Kidney glomerular epithelial cell (primary cell): ENCODE measurements around the gene HECW1.
A peak's percentile ranks its signal among the peaks of the same experiment; 100 is the strongest.
"Not testable (repeated sequence)": the region's sequence is repeated elsewhere in the genome, so short reads cannot be mapped to it uniquely, and the experiment has no call there.

Source experiments
- DNase-seq: peaks from one replicate; lab custom pipeline; 2025; lab: John Stamatoyannopoulos, UW

HECW1 gene

DNA sequence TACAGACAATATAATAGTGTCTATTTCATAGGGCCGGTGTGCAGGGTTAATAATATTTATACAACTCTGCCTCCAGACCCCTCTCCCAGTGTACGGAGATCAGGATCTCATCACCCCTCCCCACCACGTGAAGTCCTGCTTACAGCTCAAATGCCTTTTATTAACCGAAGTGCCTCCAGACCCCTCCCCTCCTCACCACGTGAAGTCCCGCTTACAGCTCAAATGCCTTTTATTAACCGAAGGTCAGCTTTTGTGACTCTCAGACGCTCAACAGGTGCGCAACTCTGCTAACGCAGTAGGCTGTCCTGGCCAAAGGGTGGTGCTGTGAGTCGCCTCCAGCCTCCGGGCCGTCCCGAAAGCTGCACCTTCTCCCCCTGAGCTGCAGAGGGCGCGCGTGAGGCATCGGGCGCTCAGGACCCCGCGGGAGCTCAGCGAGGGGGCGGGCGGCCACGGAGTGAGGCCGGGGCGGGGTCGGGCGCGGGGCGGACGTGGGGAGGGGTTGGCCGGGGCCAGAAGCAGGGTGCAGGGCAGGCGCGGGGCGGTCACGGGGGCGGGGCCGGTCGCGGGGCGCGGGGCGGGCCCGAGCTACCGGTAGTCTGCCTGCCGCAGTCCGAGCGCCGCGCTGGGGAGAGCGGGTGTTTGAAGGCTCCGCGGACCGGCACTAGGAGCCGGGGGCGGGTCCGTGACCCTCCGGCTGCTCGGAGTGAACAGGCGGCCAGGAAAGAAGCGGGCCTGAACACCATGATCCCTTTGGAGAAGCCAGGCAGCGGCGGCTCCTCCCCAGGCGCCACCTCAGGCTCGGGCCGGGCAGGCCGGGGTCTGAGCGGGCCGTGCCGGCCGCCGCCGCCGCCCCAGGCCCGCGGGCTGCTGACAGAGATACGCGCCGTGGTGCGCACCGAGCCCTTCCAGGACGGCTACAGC is 470.3 kb downstream of the HECW1 start, which contains the start of gene STK17A:
STK17A (plus strand) TSS at position 606 of the 921 bp plus-strand sequence; CDS start at position 742, 136 bp downstream.
- peak; percentile 87 for DNase-seq

DNA sequence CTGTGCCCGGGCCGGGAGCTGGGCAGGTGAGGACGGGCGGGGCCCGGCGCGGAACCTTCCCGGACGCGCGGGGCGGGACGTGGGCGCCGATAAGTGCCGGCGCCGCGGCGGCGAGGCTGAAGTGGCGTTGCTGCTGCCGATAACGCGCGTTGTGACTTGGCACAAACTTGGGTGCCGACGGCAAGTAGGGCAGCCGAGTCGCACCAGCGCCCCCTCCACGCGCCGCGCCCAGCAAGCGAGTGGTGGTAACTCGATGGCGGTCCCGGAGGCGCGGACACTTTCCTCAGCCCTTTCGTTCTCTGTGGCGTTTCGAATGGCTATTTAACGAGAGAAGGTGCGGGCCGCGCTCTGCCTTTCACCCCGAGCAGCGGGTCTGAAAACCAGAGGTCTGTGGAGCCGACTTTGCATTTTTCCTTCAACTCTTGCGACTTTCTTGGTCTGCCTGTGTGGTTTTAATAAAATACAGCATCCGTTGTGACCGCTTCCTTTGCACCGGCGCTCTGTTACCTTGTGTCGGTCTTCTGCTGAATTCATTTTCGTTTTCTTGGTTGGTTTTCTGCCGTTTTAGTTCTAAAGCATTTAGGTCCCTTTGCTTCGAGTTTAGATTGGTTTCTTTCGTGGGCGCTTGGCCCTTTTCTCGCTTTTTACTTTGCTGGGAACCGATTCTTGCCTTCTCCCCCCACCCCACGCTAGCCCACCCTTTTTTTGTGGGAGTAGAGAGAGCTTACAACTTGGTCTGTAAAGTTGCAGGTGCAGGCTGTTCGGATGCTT is 471.2 kb downstream of the HECW1 start:
- peak; percentile 49 for DNase-seq

DNA sequence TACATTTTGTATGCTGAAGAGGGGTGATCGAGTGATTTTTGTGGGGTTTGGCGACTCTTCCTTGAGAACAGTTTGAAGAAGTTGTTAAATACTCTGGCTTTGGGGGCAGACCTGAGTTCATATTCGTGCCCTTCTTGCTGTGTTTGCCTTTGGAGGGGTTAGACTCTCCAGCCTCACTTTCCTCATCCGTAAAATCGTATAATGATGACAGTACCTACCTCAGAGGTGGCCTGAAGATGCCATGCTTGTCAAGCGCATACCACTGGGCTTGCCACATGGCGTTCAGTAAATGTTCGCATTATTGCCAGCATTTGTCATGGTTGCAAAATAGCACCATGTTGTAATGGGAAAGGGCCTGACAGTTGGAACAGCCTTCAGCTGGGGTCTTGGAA is 471.7 kb downstream of the HECW1 start:
- peak; percentile 27 for DNase-seq

DNA sequence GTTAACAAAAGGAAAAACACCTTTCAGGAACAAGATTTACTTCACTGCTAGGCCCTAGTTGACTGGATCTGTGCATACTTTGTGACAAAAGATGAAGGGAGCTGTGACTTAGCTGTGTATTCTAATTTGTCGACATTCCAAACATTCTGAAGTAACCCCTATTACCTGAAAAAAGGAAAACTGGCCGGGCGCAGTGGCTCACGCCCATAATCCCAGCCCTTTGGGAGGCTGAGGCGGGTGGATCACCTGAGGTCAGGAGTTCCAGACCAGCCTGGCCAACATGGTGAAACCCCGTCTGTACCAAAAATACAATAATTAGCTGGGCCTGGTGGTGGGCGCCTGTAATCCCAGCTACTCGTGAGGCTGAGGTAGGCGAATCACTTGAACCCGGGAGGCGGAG is 472.3 kb downstream of the HECW1 start:
- DNase-seq, result not testable (repeated sequence)

DNA sequence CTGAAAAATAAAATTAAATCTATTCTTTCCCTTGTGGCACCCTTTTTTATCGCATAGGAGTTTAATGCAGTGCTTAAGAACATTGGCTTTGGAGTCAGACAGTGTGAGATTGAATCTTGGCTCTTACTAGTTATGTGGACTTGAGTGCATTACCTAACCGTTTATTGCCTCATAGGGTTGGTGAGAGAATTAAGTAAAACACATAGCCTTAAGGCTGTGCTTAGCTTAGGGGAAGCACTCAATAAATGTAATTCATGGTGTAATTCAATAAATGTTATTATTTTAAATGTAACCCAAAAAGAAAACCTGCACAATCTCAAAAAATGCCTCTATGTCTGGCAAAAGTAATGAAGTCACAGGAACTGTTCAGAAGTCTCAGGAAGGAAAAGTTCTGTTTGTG is 473.1 kb downstream of the HECW1 start:
- no peak for DNase-seq

DNA sequence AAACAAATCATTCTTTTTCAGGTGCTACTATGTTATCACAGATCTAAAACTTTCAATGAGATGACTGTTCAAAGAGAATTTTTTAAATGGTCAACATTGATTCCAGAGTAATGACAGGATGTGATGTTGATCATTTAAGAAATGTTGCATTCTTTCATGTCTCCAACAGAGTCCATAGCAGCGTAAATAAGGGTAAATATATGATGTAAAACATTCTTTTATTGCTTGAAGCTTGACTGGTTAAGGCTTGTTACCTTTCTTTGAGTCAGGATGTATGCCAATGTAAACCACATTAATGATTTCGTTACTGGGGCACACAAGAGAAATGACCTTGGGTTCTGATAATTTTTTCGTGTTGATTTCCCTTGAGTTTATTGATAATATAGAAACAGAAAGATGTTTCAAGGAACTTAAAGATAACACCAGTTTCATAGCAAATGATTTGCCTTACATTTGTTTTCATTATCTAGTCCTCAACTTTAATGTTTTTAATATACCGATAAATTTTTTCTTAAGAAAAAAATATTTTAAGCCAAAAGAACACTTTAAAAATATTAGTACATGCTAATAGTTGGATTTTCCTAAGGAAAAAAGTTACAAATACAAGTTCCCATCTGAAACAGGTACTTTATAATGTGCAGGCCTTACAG is 473.9 kb downstream of the HECW1 start:
- peak; percentile 43 for DNase-seq

DNA sequence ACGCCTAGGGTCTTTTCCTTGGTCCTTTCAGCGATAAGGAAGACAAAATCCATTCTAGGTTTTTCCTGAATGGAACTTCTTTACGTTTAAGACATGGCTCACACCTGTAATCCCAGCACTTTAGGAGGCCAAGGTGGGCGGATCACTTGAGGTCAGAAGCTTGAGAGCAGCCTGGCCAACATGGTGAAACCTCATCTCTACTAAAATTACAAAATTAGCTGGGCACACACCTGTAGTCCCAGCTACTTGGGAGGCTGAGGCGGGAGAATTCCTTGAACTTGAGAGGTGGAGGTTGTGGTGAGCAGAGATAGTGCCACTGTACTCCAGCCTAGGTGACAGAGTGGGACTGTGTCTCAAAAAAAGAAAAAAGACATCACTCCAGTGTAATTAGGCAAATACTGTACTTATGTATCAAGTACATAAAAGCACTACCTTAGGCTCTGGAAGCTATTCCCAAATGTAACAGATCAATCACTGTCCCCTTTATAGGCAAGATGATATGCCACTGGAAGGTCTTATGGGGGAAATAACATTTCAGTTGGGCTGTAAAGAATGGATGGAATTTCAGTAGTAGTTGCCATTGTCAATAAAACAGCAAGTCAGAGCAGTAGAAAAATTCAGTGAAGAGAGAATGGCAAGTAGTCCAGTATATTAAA is 476.2 kb downstream of the HECW1 start:
- no peak for DNase-seq

DNA sequence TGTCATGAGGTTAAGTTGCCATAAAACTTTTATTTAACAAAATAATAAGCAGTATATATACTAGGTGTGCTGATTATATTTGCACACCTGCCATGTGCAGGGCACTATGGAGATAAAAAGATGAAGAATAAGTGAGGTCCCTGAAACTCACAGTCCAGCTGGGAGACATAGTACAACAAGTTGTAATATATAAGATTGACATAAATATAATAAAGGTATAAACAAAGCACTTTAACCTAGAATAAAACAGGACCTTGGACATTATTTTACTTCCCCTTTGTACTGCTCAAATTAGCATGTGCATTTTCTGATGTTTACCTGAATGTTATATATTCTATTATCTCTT is 476.7 kb downstream of the HECW1 start:
- DNase-seq, result no peak

DNA sequence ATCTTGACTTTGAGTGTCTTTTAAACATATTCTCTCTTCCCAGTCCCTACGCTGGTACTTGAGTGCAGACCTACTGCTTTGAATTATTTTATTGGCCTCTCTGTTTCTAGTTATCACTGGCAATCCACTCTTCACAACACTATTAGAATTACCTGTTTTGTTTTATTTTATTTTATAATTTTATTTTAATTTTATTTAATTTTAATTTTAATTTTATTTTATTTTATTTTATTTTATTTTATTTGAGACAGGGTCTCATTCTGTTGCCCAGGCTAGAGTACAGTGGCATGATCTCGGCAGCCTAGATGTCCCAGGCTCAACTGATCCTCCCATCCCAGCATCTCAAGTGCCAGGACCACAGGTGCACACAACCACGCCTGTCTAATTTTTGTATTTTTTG is 477.3 kb downstream of the HECW1 start:
- no peak for DNase-seq

DNA sequence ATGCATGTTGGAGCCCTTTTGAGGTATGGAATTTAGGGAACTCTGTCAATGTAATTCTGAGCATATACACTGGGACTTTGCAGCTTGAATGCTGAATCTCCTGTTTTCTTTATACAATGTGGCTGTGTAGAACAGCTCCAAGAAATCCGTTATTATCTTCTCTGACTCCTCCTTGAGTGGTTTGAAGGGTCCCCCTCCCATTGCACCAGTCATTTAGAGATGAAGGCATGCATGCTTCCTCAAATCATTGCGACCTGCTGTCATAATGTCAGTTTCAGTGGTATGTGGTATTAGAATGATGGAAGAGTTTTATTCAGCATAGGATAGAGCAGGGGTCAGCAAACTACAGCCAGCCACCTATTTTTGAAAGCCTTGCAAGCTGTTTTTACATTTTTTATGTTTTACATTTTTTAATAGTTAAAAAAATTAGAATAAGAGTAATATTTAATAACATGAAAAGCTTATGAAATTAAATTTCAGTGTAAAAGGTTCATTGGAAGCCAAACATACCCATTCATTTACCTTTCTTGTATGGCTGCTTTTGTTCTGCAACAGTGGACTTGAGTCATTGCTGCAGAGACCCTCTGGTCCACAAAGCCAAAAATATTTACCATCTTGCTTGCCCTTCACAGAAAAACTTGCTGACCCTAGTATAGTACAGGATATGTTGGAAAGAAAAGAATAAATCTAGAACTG is 478.6 kb downstream of the HECW1 start:
- DNase-seq, result no peak

DNA sequence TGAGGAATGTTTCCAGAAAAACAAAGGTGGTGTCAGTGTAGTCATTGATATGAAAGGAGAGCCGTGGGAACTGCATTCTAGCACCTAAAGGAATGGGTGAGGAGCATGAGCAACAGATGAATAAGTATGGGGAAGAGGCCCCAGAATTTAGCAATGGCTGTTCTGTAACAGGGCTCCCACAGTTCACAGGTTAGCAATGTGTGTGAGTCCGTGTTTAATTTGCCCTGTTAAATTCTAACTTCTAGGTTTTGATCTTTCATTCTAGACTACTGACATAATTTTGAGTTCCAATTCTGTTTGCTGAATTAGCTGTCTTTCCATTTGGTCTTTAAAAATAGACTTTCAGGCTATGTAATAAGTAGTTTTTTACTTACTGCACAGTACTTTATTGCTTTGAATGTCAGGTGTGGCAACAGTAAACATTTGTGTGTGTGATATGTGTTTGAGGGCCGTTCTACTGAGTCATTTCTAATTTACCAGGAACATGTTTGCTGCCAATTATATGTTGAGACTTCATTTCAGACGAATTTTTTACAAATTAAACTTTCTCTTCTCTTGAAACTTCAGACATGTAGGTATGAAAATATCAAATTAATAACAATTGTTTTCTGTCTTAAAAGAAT is 479.2 kb downstream of the HECW1 start:
- DNase-seq, result peak; percentile 25

DNA sequence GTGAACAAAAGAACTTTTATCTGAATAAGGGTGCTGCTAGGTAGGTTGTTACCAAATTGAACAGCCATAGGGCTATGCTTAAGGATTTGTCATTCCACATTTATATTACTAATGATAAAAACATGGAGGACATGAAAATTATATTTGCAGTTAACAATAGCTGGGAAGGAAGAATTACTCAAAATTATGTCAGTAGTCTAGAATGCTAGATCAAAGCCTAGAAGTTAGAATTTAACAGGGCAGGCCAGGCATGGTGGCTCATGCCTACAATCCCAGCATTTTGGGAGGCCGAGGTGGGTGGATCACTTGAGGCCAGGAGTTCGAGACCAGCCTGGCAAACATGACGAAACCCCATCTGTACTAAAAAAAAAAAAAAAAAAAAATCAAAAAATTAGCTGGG is 479.9 kb downstream of the HECW1 start:
- DNase-seq, result peak; percentile 18

DNA sequence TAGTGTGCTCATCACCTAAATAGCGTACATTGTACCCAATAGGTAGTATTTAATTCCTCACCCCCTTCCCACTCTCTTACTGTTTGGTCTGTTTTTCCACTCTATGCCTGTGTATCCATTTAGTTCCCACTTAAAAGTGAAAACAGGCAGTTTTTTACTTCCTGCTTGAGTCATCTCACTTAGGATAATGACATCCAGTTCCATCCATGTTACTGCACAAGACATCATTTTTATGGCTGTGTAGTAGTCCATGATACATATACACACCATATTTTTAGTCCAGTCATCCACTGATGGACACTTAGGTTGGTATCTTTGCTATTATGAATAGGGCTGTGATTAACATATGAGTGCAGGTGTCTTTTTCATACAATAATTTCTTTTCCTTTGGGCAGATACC is 480.6 kb downstream of the HECW1 start:
- no peak for DNase-seq

DNA sequence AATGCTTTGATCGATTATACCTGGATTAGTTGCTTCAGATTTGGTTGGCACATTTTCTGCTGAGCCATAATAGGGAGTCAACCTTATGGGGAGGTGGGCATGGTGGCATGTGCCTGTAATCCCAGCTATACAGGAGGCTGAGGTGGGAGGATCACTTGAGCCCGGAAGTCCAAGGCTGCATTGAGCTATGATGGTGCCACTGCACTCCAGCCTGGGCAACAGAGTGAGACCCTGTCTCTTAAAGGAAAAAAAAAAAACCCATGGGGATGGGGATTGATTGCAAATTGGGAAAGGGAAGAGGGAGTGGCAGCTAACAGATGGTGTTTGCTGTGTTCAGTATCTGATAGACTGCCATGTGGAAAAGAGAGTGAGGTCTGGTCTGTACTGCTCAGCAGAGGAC is 481.6 kb downstream of the HECW1 start:
- no peak for DNase-seq

DNA sequence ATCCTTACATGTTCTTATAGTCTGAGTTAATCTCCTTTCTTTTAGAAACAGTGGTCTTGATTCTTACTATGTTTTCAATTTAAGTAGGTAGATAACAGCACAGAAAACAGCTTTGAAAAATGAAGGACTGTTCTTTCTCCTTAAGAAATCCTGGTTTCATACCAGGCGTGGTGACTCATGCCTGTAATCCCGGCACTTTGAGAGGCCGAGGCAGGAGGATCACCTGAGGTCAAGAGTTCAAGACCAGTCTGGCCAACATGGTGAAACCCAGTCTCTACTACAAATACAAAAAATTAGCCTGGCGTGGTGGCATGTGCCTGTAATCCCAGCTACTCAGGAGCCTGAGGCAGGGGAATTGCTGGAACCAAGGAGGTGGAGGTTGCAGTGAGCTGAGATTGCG is 484.0 kb downstream of the HECW1 start:
- DNase-seq, result not testable (repeated sequence)

DNA sequence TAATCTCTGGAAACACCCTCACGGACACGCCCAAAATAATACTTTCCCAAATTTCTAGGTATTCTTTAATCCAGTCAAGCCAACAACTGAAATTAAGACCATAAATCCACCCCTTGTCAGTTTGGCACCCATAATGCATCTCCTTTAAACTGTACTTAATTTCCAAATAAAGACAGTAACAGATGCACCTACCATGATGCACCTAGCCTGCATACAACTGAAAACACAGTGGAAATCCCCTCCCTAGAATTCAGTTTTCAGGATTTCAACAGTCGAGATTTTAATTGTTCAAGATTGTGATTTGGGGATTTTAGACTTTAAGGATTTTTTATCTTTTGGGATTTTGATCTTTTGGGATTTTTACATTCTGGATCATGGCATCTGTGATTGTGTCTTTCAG is 487.6 kb downstream of the HECW1 start:
- no peak for DNase-seq

DNA sequence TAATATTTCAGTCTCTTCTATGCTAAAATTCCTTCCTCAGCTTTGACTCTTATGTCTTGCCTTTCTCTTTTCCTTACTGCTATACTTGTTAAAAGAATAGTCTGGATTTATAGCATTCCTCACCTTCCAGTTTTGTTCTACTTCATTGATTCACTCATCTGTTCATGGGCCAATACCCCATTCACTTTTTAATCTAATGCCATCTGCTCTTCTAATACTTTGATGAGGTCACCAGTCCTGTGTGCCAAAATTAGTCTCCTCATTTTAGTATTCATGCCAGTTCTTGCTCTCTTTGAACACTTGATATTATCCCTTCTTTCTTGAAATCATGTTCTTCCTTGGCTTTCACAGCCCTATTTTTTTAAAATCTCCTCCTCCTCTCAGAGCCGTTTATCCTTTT is 489.8 kb downstream of the HECW1 start:
- no peak for DNase-seq

DNA sequence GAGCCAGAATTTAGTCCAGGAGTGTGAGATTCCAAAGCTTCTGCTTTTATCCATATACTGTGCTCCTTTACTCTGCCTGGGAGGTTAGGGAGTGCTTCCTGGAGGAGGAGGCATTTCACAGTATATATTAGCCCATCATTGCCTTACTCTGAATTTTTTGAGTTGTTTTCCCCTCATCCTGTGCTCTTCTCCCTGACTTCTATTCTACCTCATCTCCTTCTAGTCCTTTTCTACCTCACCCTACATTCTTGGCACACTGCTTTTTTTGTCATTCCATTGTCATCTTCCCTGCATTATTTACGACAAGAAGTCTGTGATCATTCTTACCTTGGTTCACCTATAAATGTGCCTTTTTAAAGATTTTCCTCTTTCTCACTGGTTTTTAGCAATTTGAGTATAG is 491.8 kb downstream of the HECW1 start:
- DNase-seq, result no peak

DNA sequence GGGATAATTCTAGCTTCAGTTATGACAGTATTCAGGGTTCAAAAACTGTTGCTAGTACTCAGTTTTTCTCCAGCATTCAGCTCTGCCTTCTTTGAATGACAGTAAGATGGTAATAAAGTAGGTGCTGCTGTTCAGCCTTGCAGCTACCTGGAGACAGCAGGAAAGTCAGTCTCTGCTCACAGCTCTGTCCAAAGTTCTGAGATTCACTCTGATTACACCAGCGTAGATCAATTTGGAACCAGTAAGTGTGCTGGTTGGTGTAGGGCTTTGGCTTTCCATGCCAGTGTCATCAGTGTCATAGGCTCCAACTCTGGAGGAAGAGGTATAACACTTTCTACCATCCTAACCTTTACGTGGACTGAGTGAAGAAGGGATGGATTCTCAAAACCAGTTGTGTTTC is 496.6 kb downstream of the HECW1 start:
- DNase-seq, result no peak

DNA sequence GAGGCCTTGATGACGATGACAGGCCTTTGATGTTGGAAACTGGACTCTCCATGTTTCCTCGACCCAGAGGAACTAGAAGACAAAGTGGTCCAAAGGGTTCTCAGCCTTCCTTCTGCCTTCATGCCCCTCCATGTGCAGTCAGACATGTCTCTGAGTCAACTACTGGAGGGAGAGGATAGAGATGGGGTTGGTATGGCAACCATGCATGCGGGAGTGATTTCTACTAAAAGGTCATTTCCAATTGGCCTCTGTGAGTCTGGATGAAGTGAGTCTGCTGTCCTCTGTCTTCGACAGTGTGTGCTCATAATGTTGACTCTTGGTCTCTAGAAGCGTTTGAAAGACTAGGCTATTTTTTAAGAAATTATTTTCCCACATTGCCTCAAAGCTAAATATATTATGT is 499.7 kb downstream of the HECW1 start:
- DNase-seq, result no peak
